Mononuclear cell (primary cell): ENCODE results near the gene HOMEZ. TPM values are rescaled to one million over a fixed set of nuclear protein-coding genes. Genes with fewer than 3 reads are reported as not detected.
"Not testable (repeated sequence)": the region's sequence is repeated elsewhere in the genome, so short reads cannot be mapped to it uniquely, and the experiment has no call there.

ENCODE experiments used
- H3K27me3 ChIP-seq: 2 replicates; pipeline ENCODE4 v1.6.0; 2011; ENCODE audit warnings: low read length, control low read depth; ENCODE audit not compliant: insufficient read depth
- H3K4me1 ChIP-seq: 2 replicates; pipeline ENCODE4 v1.5.1; 2011; ENCODE audit warnings: mild to moderate bottlenecking, low read length, control low read depth; ENCODE audit not compliant: insufficient read depth
- H3K4me3 ChIP-seq: 2 replicates; pipeline ENCODE4 v1.5.1; 2011; ENCODE audit warnings: mild to moderate bottlenecking, low read length, moderate library complexity
- H3K9me3 ChIP-seq: 2 replicates; pipeline ENCODE4 v1.5.1; 2011; ENCODE audit warnings: low read depth, mild to moderate bottlenecking, control low read depth, low read length
- total RNA-seq: library from RNA; depleted of rRNA; stranded (reverse); fragments of >200 nt; gene quantifications from one replicate; pipeline ENCODE4 v1.2.3, GENCODE V29; 2012

The HOMEZ gene
- total RNA-seq, 1 donor, result 1.5 TPM

DNA sequence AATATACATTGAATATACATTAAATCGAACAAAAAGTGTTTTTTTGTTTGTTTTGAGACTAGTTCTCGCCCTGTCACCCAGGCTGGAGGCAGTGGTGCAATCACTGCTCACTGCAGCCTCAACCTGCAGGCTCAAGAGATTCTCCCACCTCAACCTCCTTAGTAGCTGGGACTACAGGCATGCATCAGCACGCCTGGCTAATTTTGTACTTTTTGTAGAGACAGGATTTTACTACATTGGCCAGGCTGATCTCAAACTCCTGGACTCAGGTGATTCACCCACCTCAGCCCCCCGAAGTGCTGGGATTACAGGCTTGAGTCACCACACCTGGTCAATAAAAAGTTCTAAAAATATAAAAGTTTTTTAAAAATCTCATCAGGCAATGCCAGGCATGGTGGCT, 58.4 kb downstream of the HOMEZ start:
- no peaks in the 10 kb centered on the region for H3K9me3 ChIP-seq
- H3K4me1 ChIP-seq, result peaks cover 10% of the 10 kb centered on the region
- H3K27me3 ChIP-seq, result no peaks in the 10 kb centered on the region
- no peak overlapping the region for H3K4me3 ChIP-seq

DNA sequence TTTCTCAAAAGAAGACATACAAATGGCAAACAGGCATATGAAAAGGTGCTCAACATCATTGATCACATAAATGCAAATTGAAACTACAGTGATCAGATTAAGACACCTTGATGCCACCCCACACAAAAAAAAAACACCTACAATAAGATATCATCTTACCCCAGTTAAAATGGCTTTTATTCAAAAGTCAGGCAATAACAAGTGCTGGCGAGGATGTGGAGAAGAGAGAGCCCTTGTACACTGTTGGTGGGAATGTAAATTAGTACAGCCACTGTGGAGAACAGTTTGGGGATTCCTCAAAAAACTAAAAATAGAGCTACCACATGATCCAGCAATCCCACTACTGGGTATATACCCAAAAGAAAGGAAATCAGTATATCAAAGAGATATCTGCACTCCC, 61.0 kb downstream of the HOMEZ start:
- not testable (repeated sequence) for H3K4me1 ChIP-seq, H3K9me3 ChIP-seq, H3K4me3 ChIP-seq, H3K27me3 ChIP-seq

Other genes starting within 250 kb of the HOMEZ start
- not detected for gene PSMB11, start 243.9 kb downstream of the HOMEZ start, total RNA-seq
- 0.63 TPM for gene CDH24, start 228.6 kb downstream of the HOMEZ start, total RNA-seq
- gene ACIN1, start 191.0 kb downstream of the HOMEZ start, total RNA-seq, result 123 TPM
- gene C14orf119, start 190.6 kb downstream of the HOMEZ start, total RNA-seq, result 5.2 TPM
- not detected for gene CIROP, start 181.1 kb downstream of the HOMEZ start, total RNA-seq
- 0.21 TPM for gene CEBPE, start 166.9 kb downstream of the HOMEZ start, total RNA-seq
- gene SLC7A8, start 102.5 kb downstream of the HOMEZ start, total RNA-seq, result 0.21 TPM
- 0.10 TPM for gene RNF212B, start 48.2 kb downstream of the HOMEZ start, total RNA-seq
- 12.5 TPM for gene PPP1R3E, start 16.7 kb upstream of the HOMEZ start, total RNA-seq
- 3.4 TPM for gene BCL2L2, start 20.7 kb upstream of the HOMEZ start, total RNA-seq
- gene PABPN1, start 35.3 kb upstream of the HOMEZ start, total RNA-seq, result 51.0 TPM
- gene SLC22A17, start 66.8 kb upstream of the HOMEZ start, total RNA-seq, result 5.6 TPM
- not detected for gene EFS, start 79.0 kb upstream of the HOMEZ start, total RNA-seq
- gene IL25, start 86.7 kb upstream of the HOMEZ start, total RNA-seq, result not detected
- gene CMTM5, start 90.9 kb upstream of the HOMEZ start, total RNA-seq, result 22.0 TPM
- gene MYH6, start 122.1 kb upstream of the HOMEZ start, total RNA-seq, result not detected
- not detected for gene MYH7, start 149.5 kb upstream of the HOMEZ start, total RNA-seq
- 92.7 TPM for gene NGDN, start 183.6 kb upstream of the HOMEZ start, total RNA-seq